NCI-H146 (cell line): Measurements from ENCODE around the gene NXPH1.

Experiments used
- DNase-seq: peaks from one replicate; lab custom pipeline; 2025; lab: John Stamatoyannopoulos, UW

Gene NXPH1

GRCh38 chr7:8507566-8507965 is 74.2 kb downstream of the NXPH1 start:
- DNase-seq, result peak; percentile 3

- DNase-seq, result no peak
Measured at GRCh38 chr7:8509621-8510020, 76.2 kb downstream of the NXPH1 start.

- peak; percentile 62 for DNase-seq
Measured at GRCh38 chr7:8511855-8512254, 78.4 kb downstream of the NXPH1 start.

GRCh38 chr7:8514781-8515519 is 81.5 kb downstream of the NXPH1 start:
- no peak for DNase-seq

- no peak for DNase-seq
Measured at GRCh38 chr7:8515640-8516185, 82.3 kb downstream of the NXPH1 start.

GRCh38 chr7:8516976-8517375 is 83.6 kb downstream of the NXPH1 start:
- DNase-seq, result no peak

- no peak for DNase-seq
Measured at GRCh38 chr7:8528311-8528710, 94.9 kb downstream of the NXPH1 start.

GRCh38 chr7:8531991-8532515 is 98.6 kb downstream of the NXPH1 start:
- peak; percentile 4 for DNase-seq

- DNase-seq, result peak; percentile 11
Measured at GRCh38 chr7:8536431-8536830, 103.0 kb downstream of the NXPH1 start.

GRCh38 chr7:8549046-8549445 is 115.6 kb downstream of the NXPH1 start:
- no peak for DNase-seq

GRCh38 chr7:8560501-8560900 is 127.1 kb downstream of the NXPH1 start:
- DNase-seq, result no peak

- no peak for DNase-seq
Measured at GRCh38 chr7:8561449-8561848, 128.0 kb downstream of the NXPH1 start.

- DNase-seq, result no peak
Measured at GRCh38 chr7:8564281-8564680, 130.9 kb downstream of the NXPH1 start.

- no peak for DNase-seq
Measured at GRCh38 chr7:8566016-8566415, 132.6 kb downstream of the NXPH1 start.

- DNase-seq, result no peak
Measured at GRCh38 chr7:8567626-8568025, 134.2 kb downstream of the NXPH1 start.

GRCh38 chr7:8579661-8580194 is 146.3 kb downstream of the NXPH1 start:
- peak; percentile 17 for DNase-seq

- no peak for DNase-seq
Measured at GRCh38 chr7:8581842-8582241, 148.4 kb downstream of the NXPH1 start.

GRCh38 chr7:8582728-8583127 is 149.3 kb downstream of the NXPH1 start:
- peak; percentile 21 for DNase-seq

GRCh38 chr7:8585591-8585990 is 152.2 kb downstream of the NXPH1 start:
- DNase-seq, result no peak

GRCh38 chr7:8590225-8590624 is 156.8 kb downstream of the NXPH1 start:
- DNase-seq, result no peak

- DNase-seq, result peak; percentile 70
Measured at GRCh38 chr7:8590791-8591190, 157.4 kb downstream of the NXPH1 start.

- DNase-seq, result no peak
Measured at GRCh38 chr7:8591289-8591688, 157.9 kb downstream of the NXPH1 start.

GRCh38 chr7:8592167-8592566 is 158.8 kb downstream of the NXPH1 start:
- peak; percentile 67 for DNase-seq
